Testis (tissue), 3 donors: ENCODE results near the gene OPN3. TPM values are rescaled to one million over a fixed set of nuclear protein-coding genes. Genes with fewer than 3 reads are reported as not detected.

Experiments
- DNase-seq: peaks from one replicate; pipeline ENCODE4 v3.0.0-alpha.2; 2019
- H3K27ac ChIP-seq, 2 donors: fragments of 200-600 bp; sonication (generic); one replicate each; pipeline ENCODE4 v1.5.1; 2019
- H3K27me3 ChIP-seq: fragments of 200-600 bp; sonication (generic); one replicate; pipeline ENCODE4 v1.5.1; 2019
- H3K36me3 ChIP-seq: fragments of 200-600 bp; sonication (generic); one replicate; pipeline ENCODE4 v1.5.1; 2017; ENCODE audit warnings: low read depth; ENCODE audit errors: missing control alignments
- H3K4me1 ChIP-seq: fragments of 200-600 bp; sonication (generic); one replicate; pipeline ENCODE4 v1.5.1; 2019
- H3K4me3 ChIP-seq, 2 donors: fragments of 200-600 bp; sonication (generic); one replicate each; pipeline ENCODE4 v1.5.1; 2017 to 2019
- H3K9me3 ChIP-seq: fragments of 200-600 bp; sonication (generic); one replicate; pipeline ENCODE4 v1.5.1; 2017
- CTCF ChIP-seq, 3 experiments: fragments of 450-650 bp in 2 of 3; fragments of 200-600 bp in 1 of 3; sonication (generic) in 1 of 3; IDR thresholded peaks; one replicate each; pipeline ENCODE4 v1.5.1; 2016 to 2019; ENCODE audit warnings: antibody characterized with exemption in 3 of 3, mild to moderate bottlenecking in 2 of 3, moderate library complexity in 1 of 3
- POLR2A ChIP-seq: fragments of 450-650 bp; IDR thresholded peaks from one replicate; pipeline ENCODE4 v1.6.1; 2017; ENCODE audit warnings: antibody characterized with exemption, mild to moderate bottlenecking, moderate library complexity
- WGBS, 2 donors: methylation state at CpG; one replicate each; pipeline ENCODE4 v1.1.5; 2018; 5-methylcytosine and 5-hydroxymethylcytosine counted together
- intact Hi-C: fragments of 100-400 bp; cut with DNase I; formaldehyde crosslinking; loops from one replicate; pipeline ENCODE4 v1.15.1; 2023; ENCODE audit warnings: low total_unique reads
- polyA plus RNA-seq: library from polyadenylated mRNA; stranded (reverse); fragments of 350-450 nt; fragmentation: Illumina TruSeq; extraction: RNeasy Lipid Tissue Mini Kit (QIAGEN cat#74804); gene quantifications from one replicate; pipeline ENCODE4 v1.2.3, GENCODE V29; 2014; ENCODE audit warnings: low read depth, low replicate concordance; ENCODE audit not compliant: insufficient read depth
- total RNA-seq, 2 donors: library from RNA; depleted of rRNA; stranded (reverse); fragments of >200 nt; gene quantifications; one replicate each; pipeline ENCODE4 v1.2.3, GENCODE V29; 2016

OPN3 gene
- total and polyA plus RNA-seq, 3 donors from 2014 or later: 25.8 to 45.8 (median 41.4) TPM

GRCh38 chr1:241579434-241579833 lies 60.7 kb downstream of the OPN3 start:
- no peak overlapping the region for H3K4me3 ChIP-seq
- no peaks in the 10 kb centered on the region for H3K4me1 ChIP-seq
- TF ChIP-seq POLR2A (no peak), CTCF (IDR thresholded peaks at IDR 0.05) (no peak)
- H3K9me3 ChIP-seq: no peaks in the 10 kb centered on the region
- H3K36me3 ChIP-seq: no peaks in the 10 kb centered on the region
- WGBS, 2 donors: 79% methylated on average over 3 to 4 of the region's 4 CpGs
- intact Hi-C loops: no loop called here
- H3K27ac ChIP-seq: no peak overlapping the region
- no peak for DNase-seq
- H3K27me3 ChIP-seq: no peaks in the 10 kb centered on the region

- no peak for DNase-seq
- Histone ChIP-seq H3K4me3 (no peak overlapping the region), H3K9me3 (no peaks in the 10 kb centered on the region), H3K27me3 (no peaks in the 10 kb centered on the region), H3K27ac (no peak overlapping the region), H3K36me3 (no peaks in the 10 kb centered on the region), H3K4me1 (no peaks in the 10 kb centered on the region)
- TF ChIP-seq CTCF (IDR thresholded peaks at IDR 0.05) (no peak), POLR2A (no peak)
- intact Hi-C loops: no loop called here
These were observed 66.0 kb downstream of the OPN3 start for GRCh38 chr1:241574154-241574553.

- Histone ChIP-seq H3K27ac (no peak overlapping the region), H3K4me3 (no peak overlapping the region), H3K4me1 (no peaks in the 10 kb centered on the region), H3K27me3 (no peaks in the 10 kb centered on the region), H3K9me3 (no peaks in the 10 kb centered on the region), H3K36me3 (no peaks in the 10 kb centered on the region)
- no peak for TF ChIP-seq POLR2A
- TF ChIP-seq CTCF (IDR thresholded peaks at IDR 0.05): no peak
- 88 to 90% methylated on average over 2 of the region's 2 CpGs for WGBS, 2 donors
- intact Hi-C loops: no loop called here
- no peak for DNase-seq
These were observed 70.3 kb downstream of the OPN3 start for GRCh38 chr1:241569848-241570247.

GRCh38 chr1:241560849-241561187 lies 79.4 kb downstream of the OPN3 start:
- TF ChIP-seq CTCF (IDR thresholded peaks at IDR 0.05) (no peak), POLR2A (no peak)
- H3K27me3 ChIP-seq: no peaks in the 10 kb centered on the region
- H3K27ac ChIP-seq: no peak overlapping the region
- H3K9me3 ChIP-seq: no peaks in the 10 kb centered on the region
- intact Hi-C loops: no loop called here
- H3K4me3 ChIP-seq: no peak overlapping the region
- DNase-seq: no peak
- no peaks in the 10 kb centered on the region for H3K4me1 ChIP-seq
- WGBS, 2 donors: 92 to 95% methylated on average over 3 of the region's 3 CpGs
- no peaks in the 10 kb centered on the region for H3K36me3 ChIP-seq

GRCh38 chr1:241560146-241560848 lies 79.9 kb downstream of the OPN3 start:
- no peak for DNase-seq
- no peak overlapping the region for H3K27ac ChIP-seq
- H3K27me3 ChIP-seq: no peaks in the 10 kb centered on the region
- 85 to 92% methylated on average over 4 of the region's 4 CpGs for WGBS, 2 donors
- intact Hi-C loops: no loop called here
- H3K36me3 ChIP-seq: no peaks in the 10 kb centered on the region
- H3K9me3 ChIP-seq: no peaks in the 10 kb centered on the region
- no peak overlapping the region for H3K4me3 ChIP-seq
- TF ChIP-seq CTCF (IDR thresholded peaks at IDR 0.05) (no peak), POLR2A (no peak)
- H3K4me1 ChIP-seq: no peaks in the 10 kb centered on the region
